ENCODE data around the gene PTPRN2.

PTPRN2 gene

DNA sequence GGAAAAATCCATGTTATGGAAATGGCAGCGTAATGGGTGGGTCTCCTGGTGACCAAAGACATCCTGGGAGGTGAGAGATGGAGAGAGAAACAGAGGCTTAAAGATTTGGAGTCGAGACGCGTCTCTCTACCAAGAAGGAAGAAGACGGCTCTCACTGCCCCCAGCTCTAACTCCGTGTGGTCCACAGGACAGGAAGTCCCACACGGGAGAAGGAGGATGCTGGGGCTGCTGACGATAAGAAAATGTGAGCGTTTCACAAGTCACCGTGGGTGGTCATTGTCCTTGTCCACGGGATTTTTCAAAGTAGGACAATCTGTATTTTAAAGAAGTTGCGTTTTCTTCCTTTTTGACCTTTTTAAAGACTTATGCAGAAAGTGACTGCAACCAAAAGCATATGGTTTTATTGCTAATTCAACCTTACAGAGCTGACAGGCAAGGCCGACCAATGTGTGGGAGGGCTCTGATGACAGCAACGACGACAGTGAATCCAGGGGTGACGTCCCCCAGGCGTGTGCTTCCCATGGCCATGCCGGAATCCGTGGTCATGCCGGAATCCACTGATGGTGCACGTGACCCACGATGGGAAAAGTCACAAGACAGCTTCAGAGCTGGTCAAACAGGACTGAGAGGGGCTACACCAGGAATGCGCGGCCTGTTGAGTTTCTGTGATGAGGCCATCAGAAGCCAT, 341.2 kb downstream of the PTPRN2 start:
- no peak for TF ChIP-seq CTCF (IDR thresholded peaks at IDR 0.05; ENCODE audit: control insufficient read depth, extremely low read depth, insufficient read depth)
- no peak overlapping the region for H3K4me3 ChIP-seq (ENCODE audit: low read depth, low read length)
- no peak for DNase-seq (ENCODE audit: low read depth)

DNA sequence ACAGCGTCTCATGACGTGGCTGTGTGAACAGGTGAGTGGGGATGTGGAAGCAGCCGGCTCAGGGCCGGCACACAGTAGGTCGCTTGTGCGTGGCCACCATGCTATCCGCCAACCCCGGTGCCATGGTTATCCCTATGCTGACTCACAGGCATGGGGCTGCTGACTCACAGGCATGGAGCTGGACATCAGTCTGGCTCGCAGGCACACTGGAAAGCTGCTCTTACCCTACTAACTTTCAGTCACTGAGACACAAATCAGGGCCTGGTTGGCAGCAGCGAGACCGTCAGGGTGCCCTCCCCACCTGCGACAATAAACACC, 341.9 kb downstream of the PTPRN2 start:
- TF ChIP-seq CTCF (IDR thresholded peaks at IDR 0.05; ENCODE audit: control insufficient read depth, extremely low read depth, insufficient read depth), result no peak
- DNase-seq (ENCODE audit: low read depth), result no peak
- H3K4me3 ChIP-seq (ENCODE audit: low read depth, low read length), result no peak overlapping the region

GRCh38 chr7:158244873-158245723, 342.5 kb downstream of the PTPRN2 start:
- H3K4me3 ChIP-seq (ENCODE audit: low read depth, low read length), result no peak overlapping the region
- no peak for TF ChIP-seq CTCF (IDR thresholded peaks at IDR 0.05; ENCODE audit: control insufficient read depth, extremely low read depth, insufficient read depth)
- DNase-seq (ENCODE audit: low read depth), result no peak

DNA sequence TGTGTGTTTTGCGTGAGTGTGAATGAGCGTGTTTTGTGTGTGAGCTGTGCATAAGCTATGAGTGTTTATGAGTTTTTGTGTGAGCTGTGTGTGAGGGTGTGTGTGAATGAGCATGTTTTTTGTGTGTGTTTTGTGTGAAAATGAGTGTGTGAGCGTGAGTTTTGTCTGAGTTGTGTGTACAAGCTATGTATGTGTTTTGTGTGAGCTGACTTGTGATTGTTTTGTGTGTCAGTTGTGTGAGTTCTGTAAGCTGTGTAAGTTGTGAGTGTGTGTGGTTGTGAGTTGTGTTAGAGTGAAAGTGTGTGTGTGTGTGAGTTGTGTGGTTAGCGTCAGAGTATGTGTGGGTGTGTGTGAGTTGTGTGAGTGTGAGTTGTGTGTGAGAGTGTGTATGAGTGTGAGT, 343.2 kb downstream of the PTPRN2 start:
- no peak overlapping the region for H3K4me3 ChIP-seq (ENCODE audit: low read depth, low read length)
- TF ChIP-seq CTCF (IDR thresholded peaks at IDR 0.05; ENCODE audit: control insufficient read depth, extremely low read depth, insufficient read depth), result no peak
- DNase-seq (ENCODE audit: low read depth), result no peak

- no peak for DNase-seq (ENCODE audit: low read depth)
- no peak for TF ChIP-seq CTCF (IDR thresholded peaks at IDR 0.05; ENCODE audit: control insufficient read depth, extremely low read depth, insufficient read depth)
- H3K4me3 ChIP-seq (ENCODE audit: low read depth, low read length), result no peak overlapping the region
These were observed 345.7 kb downstream of the PTPRN2 start for GRCh38 chr7:158241919-158242318.

- no peak overlapping the region for H3K4me3 ChIP-seq (ENCODE audit: low read depth, low read length)
- no peak for DNase-seq (ENCODE audit: low read depth)
- no peak for TF ChIP-seq CTCF (IDR thresholded peaks at IDR 0.05; ENCODE audit: control insufficient read depth, extremely low read depth, insufficient read depth)
These were observed 346.8 kb downstream of the PTPRN2 start for GRCh38 chr7:158240801-158241200.

Data from LNCaP clone FGC (cell line).